Endothelial cell of umbilical vein (primary cell): ENCODE measurements around the gene ARFIP1.

Experiments
- CTCF ChIP-seq, 2 donors: IDR thresholded peaks; 1 replicate in 1 of 2; 2 replicates in 1 of 2; pipeline ENCODE4 v1.5.1; 2011; ENCODE audit warnings: low read length in 2 of 2, mild to moderate bottlenecking in 2 of 2, moderate library complexity in 2 of 2, control low read depth in 1 of 2, inconsistent platforms in 1 of 2, low read depth in 1 of 2; ENCODE audit not compliant: insufficient read depth in 1 of 2; ENCODE audit errors: extremely low read depth in 1 of 2
- POLR2AphosphoS5 ChIP-seq: IDR thresholded peaks from 2 replicates; pipeline ENCODE4 v1.6.1; 2012; ENCODE audit warnings: low read depth, mild to moderate bottlenecking, control low read depth, low read length, moderate library complexity; ENCODE audit not compliant: insufficient read depth

DNA sequence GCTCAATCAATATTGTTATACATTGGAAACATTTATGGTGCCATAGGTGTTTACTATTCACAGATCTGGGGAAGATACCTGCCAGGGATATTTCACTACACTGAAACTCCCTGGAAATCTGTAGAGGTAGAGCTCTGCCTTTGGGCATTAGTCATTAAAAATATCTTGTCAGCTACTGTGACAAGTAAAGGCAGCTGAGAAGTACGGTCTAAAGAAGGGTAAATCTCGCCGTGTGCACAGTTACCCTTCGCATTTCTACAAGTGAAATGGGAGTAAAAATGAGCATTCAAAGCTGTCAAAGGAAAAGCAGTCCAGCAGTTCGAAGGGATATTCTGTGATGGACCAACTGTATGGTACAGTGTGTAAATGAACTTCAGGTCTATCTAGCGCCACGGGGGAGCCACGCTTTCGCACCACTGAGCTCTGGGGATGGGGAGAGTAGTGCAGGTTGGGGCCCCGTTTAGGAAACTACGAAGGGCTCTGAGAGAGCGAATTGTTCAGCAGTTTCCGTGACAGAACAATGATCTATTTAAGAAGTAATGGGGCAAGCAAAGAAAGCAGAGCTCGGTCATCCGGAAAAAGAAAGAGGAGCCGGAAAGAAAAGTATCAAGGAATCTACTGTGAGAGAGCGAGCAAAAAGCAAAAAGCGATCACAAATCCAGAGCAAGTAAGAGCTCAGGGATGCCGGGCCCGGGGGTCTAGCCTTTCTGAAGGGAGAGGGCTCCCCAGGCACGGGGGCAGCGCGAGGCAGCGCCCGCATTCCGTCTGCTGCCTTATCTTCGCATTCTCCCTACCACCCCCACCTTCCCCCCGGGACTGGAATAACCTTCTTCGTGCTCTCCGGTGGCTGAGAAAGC is 870 bp upstream of the ARFIP1 start:
- no peak for TF ChIP-seq CTCF (IDR thresholded peaks at IDR 0.05; ENCODE audit: extremely low read depth in 1 of 2, insufficient read depth in 1 of 2, low read depth in 1 of 2, low read length in 2 of 2)
- no peak for TF ChIP-seq POLR2AphosphoS5
